ENCODE measurements around the gene PIAS2.

GRCh38 chr18:46787674-46788073 is 129.6 kb downstream of the PIAS2 start:
- TF ChIP-seq CTCF (IDR thresholded peaks at IDR 0.05; ENCODE audit: poor library complexity) (no peak), EZH2 (IDR thresholded peaks at IDR 0.05; ENCODE audit: borderline replicate concordance) (no peak)
